GM21529 (cell line): ENCODE results near the gene ATP2A1.
"Not testable (repeated sequence)": the region's sequence is repeated elsewhere in the genome, so short reads cannot be mapped to it uniquely, and the experiment has no call there.

Source experiments
- ATAC-seq: cut with Tn5 transposase; IDR thresholded peaks from one replicate; pipeline ENCODE4 v1.9.1; 2021; ENCODE audit not compliant: unreplicated experiment

ATP2A1 gene

DNA sequence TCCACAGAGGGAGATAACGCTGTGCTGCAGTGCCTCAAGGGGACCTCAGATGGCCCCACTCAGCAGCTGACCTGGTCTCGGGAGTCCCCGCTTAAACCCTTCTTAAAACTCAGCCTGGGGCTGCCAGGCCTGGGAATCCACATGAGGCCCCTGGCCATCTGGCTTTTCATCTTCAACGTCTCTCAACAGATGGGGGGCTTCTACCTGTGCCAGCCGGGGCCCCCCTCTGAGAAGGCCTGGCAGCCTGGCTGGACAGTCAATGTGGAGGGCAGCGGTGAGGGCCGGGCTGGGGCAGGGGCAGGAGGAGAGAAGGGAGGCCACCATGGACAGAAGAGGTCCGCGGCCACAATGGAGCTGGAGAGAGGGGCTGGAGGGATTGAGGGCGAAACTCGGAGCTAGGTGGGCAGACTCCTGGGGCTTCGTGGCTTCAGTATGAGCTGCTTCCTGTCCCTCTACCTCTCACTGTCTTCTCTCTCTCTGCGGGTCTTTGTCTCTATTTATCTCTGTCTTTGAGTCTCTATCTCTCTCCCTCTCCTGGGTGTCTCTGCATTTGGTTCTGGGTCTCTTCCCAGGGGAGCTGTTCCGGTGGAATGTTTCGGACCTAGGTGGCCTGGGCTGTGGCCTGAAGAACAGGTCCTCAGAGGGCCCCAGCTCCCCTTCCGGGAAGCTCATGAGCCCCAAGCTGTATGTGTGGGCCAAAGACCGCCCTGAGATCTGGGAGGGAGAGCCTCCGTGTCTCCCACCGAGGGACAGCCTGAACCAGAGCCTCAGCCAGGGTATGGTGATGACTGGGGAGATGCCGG is 54.3 kb downstream of the ATP2A1 start:
- no peak for ATAC-seq

DNA sequence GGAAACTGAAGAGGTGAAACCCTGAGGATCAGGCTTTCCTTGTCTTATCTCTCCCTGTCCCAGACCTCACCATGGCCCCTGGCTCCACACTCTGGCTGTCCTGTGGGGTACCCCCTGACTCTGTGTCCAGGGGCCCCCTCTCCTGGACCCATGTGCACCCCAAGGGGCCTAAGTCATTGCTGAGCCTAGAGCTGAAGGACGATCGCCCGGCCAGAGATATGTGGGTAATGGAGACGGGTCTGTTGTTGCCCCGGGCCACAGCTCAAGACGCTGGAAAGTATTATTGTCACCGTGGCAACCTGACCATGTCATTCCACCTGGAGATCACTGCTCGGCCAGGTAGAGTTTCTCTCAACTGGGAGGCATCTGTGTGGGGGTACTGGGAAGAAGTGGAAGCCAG is 54.9 kb downstream of the ATP2A1 start:
- ATAC-seq = no peak

DNA sequence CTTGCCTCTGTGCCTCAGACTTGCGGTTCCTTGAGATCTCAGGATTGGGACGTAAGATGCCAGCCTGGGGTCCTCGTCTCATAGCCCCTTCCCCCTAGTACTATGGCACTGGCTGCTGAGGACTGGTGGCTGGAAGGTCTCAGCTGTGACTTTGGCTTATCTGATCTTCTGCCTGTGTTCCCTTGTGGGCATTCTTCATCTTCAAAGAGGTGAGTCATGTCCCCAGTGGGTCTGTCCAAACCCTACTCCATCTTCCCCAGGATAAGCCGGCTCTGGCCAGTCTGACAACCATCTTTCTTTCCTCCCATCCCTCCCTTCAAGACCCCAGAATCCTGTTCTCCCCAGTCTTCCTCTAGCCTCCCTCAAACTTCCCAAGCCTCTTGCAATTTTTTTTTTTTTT is 57.1 kb downstream of the ATP2A1 start:
- no peak for ATAC-seq

DNA sequence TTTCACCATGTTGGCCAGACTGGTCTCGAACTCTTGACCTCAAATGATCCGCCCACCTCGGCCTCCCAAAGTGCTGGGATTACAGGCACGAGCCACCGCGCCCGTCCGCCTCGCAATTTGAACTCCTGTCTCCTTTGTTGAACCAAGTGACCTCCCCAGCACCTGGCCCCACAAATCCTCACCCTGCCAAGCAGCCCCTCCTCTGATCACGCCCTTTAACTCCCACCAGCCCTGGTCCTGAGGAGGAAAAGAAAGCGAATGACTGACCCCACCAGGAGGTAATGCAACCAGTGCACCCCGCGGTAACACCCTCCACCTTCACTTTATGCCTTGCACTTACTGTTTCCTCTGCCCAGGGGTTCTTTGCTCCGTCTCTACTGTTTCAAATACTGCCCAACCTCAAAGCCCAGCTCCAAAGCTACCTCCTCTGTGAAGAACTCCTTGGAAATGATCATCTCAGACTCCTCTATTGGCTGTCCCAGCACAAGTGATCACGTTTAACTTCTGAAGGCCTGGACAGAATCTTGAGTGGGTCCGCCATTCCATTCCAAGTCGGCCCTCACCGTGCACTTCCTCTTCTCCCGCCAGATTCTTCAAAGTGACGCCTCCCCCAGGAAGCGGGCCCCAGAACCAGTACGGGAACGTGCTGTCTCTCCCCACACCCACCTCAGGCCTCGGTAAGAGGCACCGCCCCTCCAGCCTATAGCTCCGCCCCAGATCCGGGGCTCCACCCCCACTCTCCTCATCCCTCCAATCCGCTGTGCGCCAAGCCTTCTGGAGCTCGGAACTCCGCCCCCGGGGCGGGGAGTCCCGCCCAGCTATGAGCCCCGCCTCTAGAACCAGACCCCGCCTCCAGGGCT is 57.9 kb downstream of the ATP2A1 start:
- ATAC-seq = peak; percentile 69

DNA sequence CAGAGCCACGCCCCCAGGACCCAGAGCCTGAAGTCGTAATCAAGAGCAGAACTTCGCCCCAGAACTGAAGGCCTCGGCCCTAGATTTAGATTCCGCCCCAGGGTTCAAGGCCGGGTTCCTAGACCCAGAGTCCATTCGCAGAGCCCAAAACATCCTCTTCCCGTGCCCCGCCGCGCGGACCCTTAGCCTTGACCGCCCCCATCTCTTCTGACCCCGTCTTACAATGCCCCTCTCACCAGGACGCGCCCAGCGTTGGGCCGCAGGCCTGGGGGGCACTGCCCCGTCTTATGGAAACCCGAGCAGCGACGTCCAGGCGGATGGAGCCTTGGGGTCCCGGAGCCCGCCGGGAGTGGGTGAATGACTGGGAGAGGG is 58.5 kb downstream of the ATP2A1 start:
- ATAC-seq = no peak

DNA sequence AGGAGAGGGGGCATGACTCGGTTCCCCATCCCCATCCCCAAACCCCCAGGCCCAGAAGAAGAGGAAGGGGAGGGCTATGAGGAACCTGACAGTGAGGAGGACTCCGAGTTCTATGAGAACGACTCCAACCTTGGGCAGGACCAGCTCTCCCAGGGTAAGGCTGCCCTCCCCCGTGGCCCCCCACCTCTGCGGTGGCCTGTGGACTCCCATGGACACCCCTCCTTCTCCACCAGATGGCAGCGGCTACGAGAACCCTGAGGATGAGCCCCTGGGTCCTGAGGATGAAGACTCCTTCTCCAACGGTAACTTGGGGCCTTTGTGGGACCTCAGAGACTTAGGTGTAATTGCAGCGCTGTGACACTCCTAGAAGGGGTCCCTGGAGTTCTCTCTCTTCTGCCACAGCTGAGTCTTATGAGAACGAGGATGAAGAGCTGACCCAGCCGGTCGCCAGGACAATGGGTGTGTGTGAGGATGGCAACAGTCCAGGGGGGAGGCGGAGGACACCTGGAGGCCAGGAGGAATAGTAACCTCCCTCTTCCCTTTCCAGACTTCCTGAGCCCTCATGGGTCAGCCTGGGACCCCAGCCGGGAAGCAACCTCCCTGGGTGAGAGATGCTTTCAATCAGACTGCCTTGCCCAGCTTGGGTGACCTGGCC is 59.1 kb downstream of the ATP2A1 start:
- ATAC-seq = no peak

DNA sequence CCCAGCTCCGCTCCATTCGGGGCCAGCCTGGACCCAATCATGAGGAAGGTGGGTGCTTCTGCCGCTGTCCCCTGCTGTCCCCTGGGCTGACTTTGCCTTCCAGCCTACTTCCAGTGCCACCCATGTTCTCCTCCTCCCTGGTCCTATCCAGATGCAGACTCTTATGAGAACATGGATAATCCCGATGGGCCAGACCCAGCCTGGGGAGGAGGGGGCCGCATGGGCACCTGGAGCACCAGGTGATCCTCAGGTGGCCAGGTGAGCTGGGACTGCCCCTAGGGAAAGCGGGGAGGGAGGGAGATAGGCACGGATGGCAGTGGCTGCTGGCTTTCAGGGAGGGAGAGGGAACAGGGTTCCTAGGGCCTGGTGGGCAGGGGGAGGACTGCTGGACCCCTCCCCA is 60.4 kb downstream of the ATP2A1 start:
- ATAC-seq = no peak

DNA sequence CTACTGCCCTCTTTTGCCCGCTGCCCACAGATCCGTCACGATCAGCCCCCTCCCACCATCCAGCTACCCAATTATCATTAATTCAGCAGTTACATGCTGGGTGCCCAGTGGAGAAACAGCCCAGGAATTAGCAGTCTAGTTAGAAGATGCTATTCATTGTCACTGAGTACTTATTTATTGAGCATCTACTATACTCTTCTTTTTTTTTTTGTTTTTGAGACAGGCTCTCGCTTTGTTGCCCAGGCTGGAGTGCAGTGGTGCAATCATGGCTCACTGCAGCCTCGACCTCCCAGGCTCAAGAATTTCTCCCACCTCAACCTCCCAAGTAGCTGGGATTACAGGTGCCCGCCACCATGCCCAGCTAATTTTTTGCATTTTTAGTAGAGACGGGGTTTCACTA is 61.5 kb downstream of the ATP2A1 start:
- ATAC-seq = not testable (repeated sequence)

DNA sequence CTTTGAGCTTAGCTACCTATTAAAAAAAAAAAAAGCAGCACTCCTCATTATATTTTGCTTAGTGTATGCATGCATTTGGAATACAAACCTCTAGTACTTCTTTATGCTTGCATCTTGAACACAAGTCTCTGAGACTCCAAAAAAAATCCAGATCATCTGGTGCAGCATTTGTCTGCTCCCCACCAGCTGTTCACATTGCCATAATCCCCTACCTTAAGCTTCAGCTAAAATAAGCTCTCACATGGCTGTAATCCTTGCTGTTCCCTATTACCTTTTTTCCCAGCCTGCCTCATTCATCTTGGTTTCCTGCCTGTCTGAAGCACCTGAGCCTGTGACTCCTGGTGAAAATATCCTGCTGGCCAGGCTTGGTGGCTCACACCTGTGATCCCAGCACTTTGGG is 65.0 kb downstream of the ATP2A1 start:
- ATAC-seq = no peak

DNA sequence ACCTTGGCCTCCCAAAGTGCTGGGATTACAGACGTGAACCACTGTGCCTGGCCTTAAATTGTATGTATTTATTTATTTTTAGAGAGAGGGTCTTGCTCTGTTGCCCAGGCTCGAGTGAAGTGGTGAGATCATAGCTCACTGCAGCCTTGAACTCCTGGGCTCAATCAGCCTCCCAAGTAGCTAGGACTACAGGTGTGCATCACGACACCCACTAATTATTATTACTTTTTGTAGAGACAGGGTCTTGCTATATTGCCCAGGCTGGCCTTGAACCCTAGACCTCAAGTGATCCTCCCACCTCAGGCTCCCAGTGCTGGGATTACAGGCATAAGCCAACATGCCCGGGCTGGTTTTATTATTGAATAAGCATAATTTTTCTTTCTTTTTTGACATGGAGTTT is 68.4 kb downstream of the ATP2A1 start:
- ATAC-seq = no peak

DNA sequence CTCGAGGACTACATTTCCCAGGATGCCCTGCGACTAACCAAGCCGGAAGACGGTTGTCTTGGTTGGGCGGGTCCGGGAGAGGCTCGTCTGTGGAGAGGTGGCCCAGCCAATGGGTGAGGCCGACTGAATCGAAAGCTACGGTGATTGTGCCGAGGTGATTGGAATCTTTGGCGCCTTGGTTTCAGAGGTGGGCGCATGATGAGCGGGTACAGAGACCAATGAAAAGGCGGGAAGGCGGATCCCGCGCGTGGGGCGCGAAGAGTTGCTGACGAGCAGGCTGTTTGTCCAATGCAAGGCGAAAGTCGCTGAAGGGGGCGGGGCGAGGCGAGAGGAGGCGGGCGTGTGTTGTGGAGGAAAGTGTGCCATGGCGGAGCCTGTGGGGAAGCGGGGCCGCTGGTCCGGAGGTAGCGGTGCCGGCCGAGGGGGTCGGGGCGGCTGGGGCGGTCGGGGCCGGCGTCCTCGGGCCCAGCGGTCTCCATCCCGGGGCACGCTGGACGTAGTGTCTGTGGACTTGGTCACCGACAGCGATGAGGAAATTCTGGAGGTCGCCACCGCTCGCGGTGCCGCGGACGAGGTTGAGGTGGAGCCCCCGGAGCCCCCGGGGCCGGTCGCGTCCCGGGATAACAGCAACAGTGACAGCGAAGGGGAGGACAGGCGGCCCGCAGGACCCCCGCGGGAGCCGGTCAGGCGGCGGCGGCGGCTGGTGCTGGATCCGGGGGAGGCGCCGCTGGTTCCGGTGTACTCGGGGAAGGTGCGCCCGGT is 72.5 kb downstream of the ATP2A1 start, which contains the start of gene NFATC2IP:
NFATC2IP (plus strand) TSS at position 290 of the 762 bp plus-strand sequence; CDS start at position 365, 75 bp downstream.
- peak; percentile 91 for ATAC-seq

DNA sequence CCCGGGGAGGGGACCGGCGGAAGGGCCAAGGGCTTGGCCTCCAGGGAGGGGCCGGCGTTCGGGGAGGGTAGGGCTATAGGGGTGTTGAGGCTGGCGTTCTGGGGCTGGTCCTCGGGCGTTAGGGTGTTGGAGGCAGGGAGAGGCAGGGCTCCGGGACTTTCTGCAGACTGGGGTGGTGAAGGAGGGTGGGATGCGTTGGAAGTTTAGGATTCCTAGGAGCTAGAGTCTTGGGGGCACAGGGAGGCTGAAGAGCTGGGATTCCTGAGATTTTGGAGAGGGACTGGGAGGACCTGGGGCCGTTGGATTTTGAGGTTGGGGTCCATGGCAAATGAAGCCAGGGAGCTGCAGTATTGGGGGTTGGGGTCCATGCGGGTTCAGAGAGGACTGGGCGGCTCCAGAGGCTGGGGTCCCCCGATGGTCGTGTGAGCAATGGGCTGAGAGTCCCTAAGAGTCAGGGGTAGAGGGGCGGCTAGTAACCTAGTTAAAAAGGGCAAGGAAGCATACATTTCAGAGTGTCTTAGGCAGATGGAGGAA is 73.2 kb downstream of the ATP2A1 start:
- peak; percentile 21 for ATAC-seq
